ENCODE measurements around the gene TBC1D2B.

DNA sequence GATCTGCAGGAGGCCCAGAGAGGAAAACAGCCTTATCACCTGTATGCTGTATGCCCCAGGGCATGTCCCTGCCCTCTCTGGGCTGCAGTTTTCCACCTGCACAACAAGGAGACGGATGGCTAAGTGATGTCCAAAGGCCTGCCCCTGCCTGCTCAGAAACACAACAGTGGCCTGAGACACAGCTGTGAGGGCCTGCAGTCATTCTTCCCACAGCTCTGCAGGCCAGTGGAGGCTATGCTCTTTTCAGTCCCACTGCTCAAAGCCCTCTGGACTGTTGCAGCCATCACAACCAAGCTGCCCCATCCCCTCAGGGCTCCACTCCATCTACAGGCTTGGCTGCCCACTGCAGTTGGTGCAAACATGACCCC, 5.2 kb upstream of the TBC1D2B start:
- TF ChIP-seq CEBPB (IDR thresholded peaks at IDR 0.05; ENCODE audit: low read depth, low read length) = no peak
- TF ChIP-seq, protein P1, sequence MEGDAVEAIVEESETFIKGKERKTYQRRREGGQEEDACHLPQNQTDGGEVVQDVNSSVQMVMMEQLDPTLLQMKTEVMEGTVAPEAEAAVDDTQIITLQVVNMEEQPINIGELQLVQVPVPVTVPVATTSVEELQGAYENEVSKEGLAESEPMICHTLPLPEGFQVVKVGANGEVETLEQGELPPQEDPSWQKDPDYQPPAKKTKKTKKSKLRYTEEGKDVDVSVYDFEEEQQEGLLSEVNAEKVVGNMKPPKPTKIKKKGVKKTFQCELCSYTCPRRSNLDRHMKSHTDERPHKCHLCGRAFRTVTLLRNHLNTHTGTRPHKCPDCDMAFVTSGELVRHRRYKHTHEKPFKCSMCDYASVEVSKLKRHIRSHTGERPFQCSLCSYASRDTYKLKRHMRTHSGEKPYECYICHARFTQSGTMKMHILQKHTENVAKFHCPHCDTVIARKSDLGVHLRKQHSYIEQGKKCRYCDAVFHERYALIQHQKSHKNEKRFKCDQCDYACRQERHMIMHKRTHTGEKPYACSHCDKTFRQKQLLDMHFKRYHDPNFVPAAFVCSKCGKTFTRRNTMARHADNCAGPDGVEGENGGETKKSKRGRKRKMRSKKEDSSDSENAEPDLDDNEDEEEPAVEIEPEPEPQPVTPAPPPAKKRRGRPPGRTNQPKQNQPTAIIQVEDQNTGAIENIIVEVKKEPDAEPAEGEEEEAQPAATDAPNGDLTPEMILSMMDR (conservative IDR thresholded peaks at IDR 0.05; ENCODE audit: low read depth, low read length) = no peak
- TF ChIP-seq POLR2A (IDR thresholded peaks at IDR 0.05; ENCODE audit: low read depth, low read length) = no peak
- no peak for TF ChIP-seq FOS (IDR thresholded peaks at IDR 0.05; ENCODE audit: low read depth, low read length)
- TF ChIP-seq BHLHE40 (IDR thresholded peaks at IDR 0.05; ENCODE audit: low read depth, low read length) = no peak
- no peak for TF ChIP-seq MAFK (IDR thresholded peaks at IDR 0.05; ENCODE audit: low read depth, low read length)
- TF ChIP-seq, protein P2, sequence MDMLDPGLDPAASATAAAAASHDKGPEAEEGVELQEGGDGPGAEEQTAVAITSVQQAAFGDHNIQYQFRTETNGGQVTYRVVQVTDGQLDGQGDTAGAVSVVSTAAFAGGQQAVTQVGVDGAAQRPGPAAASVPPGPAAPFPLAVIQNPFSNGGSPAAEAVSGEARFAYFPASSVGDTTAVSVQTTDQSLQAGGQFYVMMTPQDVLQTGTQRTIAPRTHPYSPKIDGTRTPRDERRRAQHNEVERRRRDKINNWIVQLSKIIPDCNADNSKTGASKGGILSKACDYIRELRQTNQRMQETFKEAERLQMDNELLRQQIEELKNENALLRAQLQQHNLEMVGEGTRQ (IDR thresholded peaks at IDR 0.05; ENCODE audit: low read depth, low read length) = no peak
- TF ChIP-seq SMC3 (IDR thresholded peaks at IDR 0.05; ENCODE audit: low read depth, low read length) = no peak

Measured in IMR-90 (cell line).